ENCODE results near the gene ZBTB21.
"Not testable (repeated sequence)": the region's sequence is repeated elsewhere in the genome, so short reads cannot be mapped to it uniquely, and the experiment has no call there.

The ZBTB21 gene

GRCh38 chr21:42016364-42016985 lies 6.3 kb upstream of the ZBTB21 start:
- DNase-seq = no peak

- DNase-seq = no peak
Observed at GRCh38 chr21:42013931-42014330, 3.8 kb upstream of the ZBTB21 start.

GRCh38 chr21:42013376-42013775 lies 3.2 kb upstream of the ZBTB21 start:
- DNase-seq = no peak

GRCh38 chr21:42012763-42013329 lies 2.7 kb upstream of the ZBTB21 start:
- DNase-seq = no peak

- no peak for DNase-seq
Observed at GRCh38 chr21:42012344-42012743, 2.2 kb upstream of the ZBTB21 start.

GRCh38 chr21:42010507-42011495 lies 641 bp upstream of the ZBTB21 start:
- DNase-seq = peak; percentile 24

- peak; percentile 37 for DNase-seq
Observed at GRCh38 chr21:42009018-42009830, 936 bp downstream of the ZBTB21 start.

GRCh38 chr21:42007356-42007940 lies 2.7 kb downstream of the ZBTB21 start:
- DNase-seq = no peak

GRCh38 chr21:42006765-42007164 lies 3.4 kb downstream of the ZBTB21 start:
- no peak for DNase-seq

GRCh38 chr21:42004406-42005199 lies 5.6 kb downstream of the ZBTB21 start:
- DNase-seq = no peak

GRCh38 chr21:42003051-42003461 lies 7.1 kb downstream of the ZBTB21 start:
- DNase-seq = peak; percentile 50

- DNase-seq = peak; percentile 91
Observed at GRCh38 chr21:42002421-42002958, 7.7 kb downstream of the ZBTB21 start.

- DNase-seq = no peak
Observed at GRCh38 chr21:42001781-42002180, 8.4 kb downstream of the ZBTB21 start.

GRCh38 chr21:42000908-42001307 lies 9.3 kb downstream of the ZBTB21 start:
- no peak for DNase-seq

GRCh38 chr21:41997657-41998056 lies 12.5 kb downstream of the ZBTB21 start:
- DNase-seq = no peak

- no peak for DNase-seq
Observed at GRCh38 chr21:41995577-41995976, 14.6 kb downstream of the ZBTB21 start.

- not testable (repeated sequence) for DNase-seq
Observed at GRCh38 chr21:41994613-41995012, 15.5 kb downstream of the ZBTB21 start.

GRCh38 chr21:41993744-41994143 lies 16.4 kb downstream of the ZBTB21 start:
- peak; percentile 87 for DNase-seq

GRCh38 chr21:41992576-41992975 lies 17.6 kb downstream of the ZBTB21 start:
- DNase-seq = no peak

GRCh38 chr21:41991659-41992058 lies 18.5 kb downstream of the ZBTB21 start:
- no peak for DNase-seq

- DNase-seq = no peak
Observed at GRCh38 chr21:41989698-41990097, 20.5 kb downstream of the ZBTB21 start.

Measured in HCEC 1CT (cell line).